ENCODE measurements around the gene KHDRBS2.

DNA sequence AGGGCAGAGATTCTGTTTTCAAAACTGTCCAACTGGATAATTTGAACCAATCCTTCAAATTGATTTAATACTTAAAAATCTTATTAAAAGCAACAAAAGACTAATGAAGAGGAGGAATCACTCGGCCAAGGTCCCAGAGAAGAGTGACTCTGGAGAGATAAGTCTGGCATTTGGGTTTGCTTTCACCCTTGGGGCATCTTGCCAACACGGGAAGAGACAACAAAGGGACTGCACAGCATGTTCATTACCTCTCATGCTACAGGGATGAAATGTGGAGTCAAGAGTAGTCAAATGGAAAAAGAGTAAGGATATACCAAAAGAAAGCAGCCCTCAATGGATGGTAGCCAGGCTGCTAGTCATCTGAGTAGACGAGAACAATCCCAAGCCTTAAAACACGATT is 68.2 kb downstream of the KHDRBS2 start:
- TF ChIP-seq, protein P1, sequence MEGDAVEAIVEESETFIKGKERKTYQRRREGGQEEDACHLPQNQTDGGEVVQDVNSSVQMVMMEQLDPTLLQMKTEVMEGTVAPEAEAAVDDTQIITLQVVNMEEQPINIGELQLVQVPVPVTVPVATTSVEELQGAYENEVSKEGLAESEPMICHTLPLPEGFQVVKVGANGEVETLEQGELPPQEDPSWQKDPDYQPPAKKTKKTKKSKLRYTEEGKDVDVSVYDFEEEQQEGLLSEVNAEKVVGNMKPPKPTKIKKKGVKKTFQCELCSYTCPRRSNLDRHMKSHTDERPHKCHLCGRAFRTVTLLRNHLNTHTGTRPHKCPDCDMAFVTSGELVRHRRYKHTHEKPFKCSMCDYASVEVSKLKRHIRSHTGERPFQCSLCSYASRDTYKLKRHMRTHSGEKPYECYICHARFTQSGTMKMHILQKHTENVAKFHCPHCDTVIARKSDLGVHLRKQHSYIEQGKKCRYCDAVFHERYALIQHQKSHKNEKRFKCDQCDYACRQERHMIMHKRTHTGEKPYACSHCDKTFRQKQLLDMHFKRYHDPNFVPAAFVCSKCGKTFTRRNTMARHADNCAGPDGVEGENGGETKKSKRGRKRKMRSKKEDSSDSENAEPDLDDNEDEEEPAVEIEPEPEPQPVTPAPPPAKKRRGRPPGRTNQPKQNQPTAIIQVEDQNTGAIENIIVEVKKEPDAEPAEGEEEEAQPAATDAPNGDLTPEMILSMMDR (IDR thresholded peaks at IDR 0.05; ENCODE audit: extremely low read depth in 1 of 2, insufficient read depth in 1 of 2, low read depth in 1 of 2, low read length in 2 of 2), result no peak
- TF ChIP-seq MAX (IDR thresholded peaks at IDR 0.05; ENCODE audit: insufficient read depth, insufficient read length), result no peak
- TF ChIP-seq JUN (IDR thresholded peaks at IDR 0.05; ENCODE audit: borderline replicate concordance, insufficient read depth, insufficient read length, low read depth), result no peak

Data from endothelial cell of umbilical vein (primary cell).